RWPE1 (cell line): Measurements from ENCODE around the gene ADPGK.

Source experiments
- CTCF ChIA-PET: fragments of 350-600 bp; sonication (Branson Sonifier 250); formaldehyde crosslinking; extraction: SDS; loops from one replicate; lab custom pipeline; 2021; lab: Yijun Ruan, JAX
- POLR2A ChIA-PET: fragments of 400-600 bp; formaldehyde crosslinking; extraction: SDS; loops from one replicate; lab custom pipeline; 2020; ENCODE audit warnings: antibody characterized with exemption; ENCODE audit not compliant: low non-redundant PET; lab: Yijun Ruan, JAX
- DNase-seq: peaks from one replicate; pipeline ENCODE4 v3.0.0; 2012; ENCODE audit warnings: low spot score
- H3K27ac ChIP-seq: fragments of 450-650 bp; 2 replicates; pipeline ENCODE4 v1.5.1; 2017
- TF ChIP-seq, protein P1 (sequence below): fragments of 450-650 bp; conservative IDR thresholded peaks from 2 replicates; pipeline ENCODE4 v1.5.1; 2017; ENCODE audit warnings: low read depth, mild to moderate bottlenecking

Gene ADPGK

DNA sequence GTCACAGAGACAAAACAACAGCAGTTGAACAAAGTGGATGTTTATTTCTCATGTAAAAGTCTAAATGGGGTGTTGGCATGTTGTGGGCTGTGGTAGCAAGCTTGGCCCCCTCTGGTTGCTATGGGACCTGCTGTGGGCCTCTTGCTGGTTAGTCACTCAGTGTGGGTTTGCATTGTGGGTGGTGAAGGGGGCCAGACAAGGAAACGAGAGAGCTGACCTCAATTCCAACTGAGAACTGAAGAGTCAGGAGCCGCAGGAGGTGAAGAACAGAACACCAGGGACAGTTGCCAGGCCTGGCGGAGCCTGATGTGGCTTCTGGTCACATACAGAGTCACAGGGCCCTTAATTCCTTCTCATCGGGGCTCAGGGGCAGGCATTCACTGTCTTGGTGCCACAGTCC is 1.9 kb upstream of the ADPGK start:
- TF ChIP-seq, protein P1, sequence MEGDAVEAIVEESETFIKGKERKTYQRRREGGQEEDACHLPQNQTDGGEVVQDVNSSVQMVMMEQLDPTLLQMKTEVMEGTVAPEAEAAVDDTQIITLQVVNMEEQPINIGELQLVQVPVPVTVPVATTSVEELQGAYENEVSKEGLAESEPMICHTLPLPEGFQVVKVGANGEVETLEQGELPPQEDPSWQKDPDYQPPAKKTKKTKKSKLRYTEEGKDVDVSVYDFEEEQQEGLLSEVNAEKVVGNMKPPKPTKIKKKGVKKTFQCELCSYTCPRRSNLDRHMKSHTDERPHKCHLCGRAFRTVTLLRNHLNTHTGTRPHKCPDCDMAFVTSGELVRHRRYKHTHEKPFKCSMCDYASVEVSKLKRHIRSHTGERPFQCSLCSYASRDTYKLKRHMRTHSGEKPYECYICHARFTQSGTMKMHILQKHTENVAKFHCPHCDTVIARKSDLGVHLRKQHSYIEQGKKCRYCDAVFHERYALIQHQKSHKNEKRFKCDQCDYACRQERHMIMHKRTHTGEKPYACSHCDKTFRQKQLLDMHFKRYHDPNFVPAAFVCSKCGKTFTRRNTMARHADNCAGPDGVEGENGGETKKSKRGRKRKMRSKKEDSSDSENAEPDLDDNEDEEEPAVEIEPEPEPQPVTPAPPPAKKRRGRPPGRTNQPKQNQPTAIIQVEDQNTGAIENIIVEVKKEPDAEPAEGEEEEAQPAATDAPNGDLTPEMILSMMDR, result no peak
- no peak overlapping the region for H3K27ac ChIP-seq
- ChIA-PET CTCF (interaction anchor here (0.7 kb wide), 1 partner anchor 9 kb away, joined by 3 read pairs; no protein-coding TSS in a partner anchor), POLR2A (no interaction called here)
- no peak for DNase-seq

DNA sequence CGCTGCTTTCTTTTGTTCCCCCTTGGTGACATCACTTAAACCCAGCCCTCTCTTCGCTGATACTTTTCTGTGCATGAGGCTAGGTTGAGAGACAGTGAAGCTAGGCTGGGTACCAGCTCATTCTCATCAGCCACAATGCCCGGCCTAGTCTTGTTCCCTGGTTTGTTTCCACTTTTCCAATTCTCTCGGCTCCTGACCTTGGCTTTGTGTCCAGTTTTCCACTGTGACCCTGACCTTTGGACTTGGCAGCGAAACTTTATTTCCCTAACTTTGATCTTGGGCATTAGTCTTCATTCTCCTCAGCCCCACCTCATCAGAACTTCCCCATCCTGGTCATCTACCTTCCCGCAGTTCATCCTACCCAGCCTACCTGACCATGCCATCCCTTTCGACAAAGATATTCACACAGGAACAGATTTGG is 908 bp upstream of the ADPGK start:
- TF ChIP-seq, protein P1, result peak; percentile 16
- DNase-seq, result no peak
- H3K27ac ChIP-seq, result peak overlapping the region; percentile 92
- CTCF ChIA-PET, result no interaction called here
- POLR2A ChIA-PET, result no interaction called here

DNA sequence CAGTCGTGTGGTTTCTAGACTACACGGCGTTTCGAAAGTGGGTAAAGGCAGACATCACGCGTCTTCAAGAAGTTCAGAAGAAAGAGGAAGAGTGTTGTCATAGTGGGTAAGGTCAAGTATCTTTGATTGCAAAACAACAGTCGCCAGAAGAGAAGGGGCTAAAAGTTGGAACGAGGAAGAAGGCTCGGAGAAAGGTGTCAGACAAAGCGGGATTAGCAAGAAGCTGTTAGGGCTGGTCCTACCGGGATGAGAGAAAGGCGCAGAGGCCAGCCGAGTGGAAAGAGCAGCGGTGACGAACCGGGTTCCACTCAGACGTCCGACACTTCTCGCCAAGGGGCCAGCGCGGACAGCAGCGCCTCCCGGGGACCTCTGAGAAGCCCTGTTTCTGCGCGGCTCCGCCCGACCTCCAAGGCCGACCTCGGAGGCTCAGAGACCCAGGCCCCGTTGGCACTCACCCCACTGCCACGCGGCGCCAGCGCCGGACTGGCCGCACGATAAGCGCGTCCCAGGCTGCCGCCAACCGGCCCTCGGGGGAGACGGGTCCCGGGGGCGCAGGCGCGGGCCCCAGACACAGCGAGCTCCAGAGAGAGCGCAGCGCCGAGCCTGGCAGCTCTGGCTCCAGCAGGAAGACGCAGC is 436 bp downstream of the ADPGK start:
- peak overlapping the region; percentile 92 for H3K27ac ChIP-seq
- ChIA-PET POLR2A (interaction anchor here (0.6 kb wide), 3 partner anchors 69 to 1117 kb away, joined by 4 to 6 read pairs (median 4); no protein-coding TSS in a partner anchor), CTCF (interaction anchor here (0.5 to 1.0 kb wide), 5 partner anchors 12 to 499 kb away, joined by 3 to 6 read pairs (median 3); no protein-coding TSS in a partner anchor)
- TF ChIP-seq, protein P1, result no peak
- DNase-seq, result peak; percentile 41

DNA sequence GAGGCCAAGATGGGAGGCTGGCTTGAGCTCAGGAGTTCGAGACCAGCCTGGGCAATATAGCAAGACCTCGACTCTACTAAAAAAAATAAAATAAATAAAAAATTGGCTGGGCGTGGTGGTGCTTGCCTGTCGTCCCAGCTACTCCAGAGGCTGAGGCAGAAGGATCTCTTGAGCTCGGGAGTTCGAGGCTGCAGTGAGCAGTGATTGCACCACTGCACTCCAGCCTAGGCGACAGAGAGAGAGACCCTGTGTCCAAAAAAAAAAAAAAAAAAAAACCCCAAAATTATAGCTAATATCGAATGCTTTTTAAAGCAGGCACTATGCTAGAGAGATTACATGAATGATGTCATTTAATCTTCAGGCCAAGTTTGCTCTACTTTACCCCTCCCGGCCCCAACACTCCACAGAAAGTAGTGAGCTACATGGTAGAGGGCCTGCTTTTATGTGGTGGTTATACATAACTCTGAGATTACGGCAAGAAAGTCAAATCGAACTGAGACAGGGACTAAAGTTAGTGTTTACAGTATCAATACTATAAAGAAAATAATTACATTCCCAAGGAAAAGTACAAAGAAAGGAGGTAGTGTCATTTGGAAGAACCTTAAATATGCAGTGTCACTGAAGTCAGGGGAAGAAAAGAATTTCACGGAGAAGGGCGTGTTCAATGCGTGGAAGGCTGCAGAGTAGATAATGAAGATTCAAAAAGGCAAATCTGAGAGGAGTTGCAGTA is 1.1 kb downstream of the ADPGK start:
- ChIA-PET CTCF (interaction anchor here (0.6 to 1.0 kb wide), 4 partner anchors 13 to 500 kb away, joined by 3 to 6 read pairs (median 4); no protein-coding TSS in a partner anchor), POLR2A (interaction anchor here (0.6 kb wide), 3 partner anchors 68 to 1118 kb away, joined by 4 to 6 read pairs (median 4); no protein-coding TSS in a partner anchor)
- H3K27ac ChIP-seq, result no peak overlapping the region
- DNase-seq, result no peak
- TF ChIP-seq, protein P1, result no peak

DNA sequence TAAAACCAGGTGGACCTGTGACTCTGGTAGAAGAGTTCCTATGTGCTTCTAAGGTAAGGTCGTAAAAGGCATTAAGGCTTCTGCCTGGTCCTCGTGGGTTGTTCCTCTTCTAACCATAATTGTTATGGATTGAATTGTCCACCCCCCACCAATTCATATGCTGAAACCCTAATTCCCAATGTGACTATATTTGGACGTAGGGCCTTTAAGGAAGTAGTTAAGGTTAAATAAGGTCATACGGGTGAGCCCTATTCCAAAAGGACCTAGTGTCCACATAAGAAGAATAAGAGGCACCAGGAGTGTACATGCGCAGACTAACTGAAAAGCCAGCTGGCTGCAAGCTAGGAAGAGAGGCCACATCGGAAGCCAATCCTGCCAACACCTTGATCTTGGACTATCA is 1.9 kb downstream of the ADPGK start:
- CTCF ChIA-PET, result no interaction called here
- TF ChIP-seq, protein P1, result no peak
- no peak overlapping the region for H3K27ac ChIP-seq
- POLR2A ChIA-PET, result no interaction called here
- no peak for DNase-seq

DNA sequence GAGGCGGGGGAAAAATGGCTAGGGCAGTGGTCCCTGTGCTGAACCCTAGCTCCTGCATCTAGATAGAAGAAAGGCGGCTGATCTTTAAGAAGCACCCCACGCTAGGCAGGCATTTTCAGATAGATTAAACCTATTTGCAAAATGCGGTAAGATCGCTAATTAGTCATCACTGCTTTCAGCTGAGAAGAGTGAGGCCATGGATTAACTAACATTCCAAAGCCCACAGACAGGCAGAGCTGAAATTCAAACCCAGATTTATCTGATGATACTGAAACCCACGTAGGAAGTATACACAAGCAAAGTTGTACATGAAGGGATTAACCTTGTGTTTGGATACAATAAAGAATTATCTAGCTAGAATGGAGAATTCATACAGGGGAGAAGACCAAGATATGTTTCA is 4.8 kb downstream of the ADPGK start:
- no peak for DNase-seq
- POLR2A ChIA-PET, result no interaction called here
- no peak overlapping the region for H3K27ac ChIP-seq
- TF ChIP-seq, protein P1, result no peak
- CTCF ChIA-PET, result interaction anchor here (0.6 kb wide), 1 partner anchor 458 kb away, joined by 3 read pairs; no protein-coding TSS in a partner anchor
